ENCODE data around the gene FMNL1.
A peak's percentile ranks its signal among the peaks of the same experiment; 100 is the strongest.

The FMNL1 gene

DNA sequence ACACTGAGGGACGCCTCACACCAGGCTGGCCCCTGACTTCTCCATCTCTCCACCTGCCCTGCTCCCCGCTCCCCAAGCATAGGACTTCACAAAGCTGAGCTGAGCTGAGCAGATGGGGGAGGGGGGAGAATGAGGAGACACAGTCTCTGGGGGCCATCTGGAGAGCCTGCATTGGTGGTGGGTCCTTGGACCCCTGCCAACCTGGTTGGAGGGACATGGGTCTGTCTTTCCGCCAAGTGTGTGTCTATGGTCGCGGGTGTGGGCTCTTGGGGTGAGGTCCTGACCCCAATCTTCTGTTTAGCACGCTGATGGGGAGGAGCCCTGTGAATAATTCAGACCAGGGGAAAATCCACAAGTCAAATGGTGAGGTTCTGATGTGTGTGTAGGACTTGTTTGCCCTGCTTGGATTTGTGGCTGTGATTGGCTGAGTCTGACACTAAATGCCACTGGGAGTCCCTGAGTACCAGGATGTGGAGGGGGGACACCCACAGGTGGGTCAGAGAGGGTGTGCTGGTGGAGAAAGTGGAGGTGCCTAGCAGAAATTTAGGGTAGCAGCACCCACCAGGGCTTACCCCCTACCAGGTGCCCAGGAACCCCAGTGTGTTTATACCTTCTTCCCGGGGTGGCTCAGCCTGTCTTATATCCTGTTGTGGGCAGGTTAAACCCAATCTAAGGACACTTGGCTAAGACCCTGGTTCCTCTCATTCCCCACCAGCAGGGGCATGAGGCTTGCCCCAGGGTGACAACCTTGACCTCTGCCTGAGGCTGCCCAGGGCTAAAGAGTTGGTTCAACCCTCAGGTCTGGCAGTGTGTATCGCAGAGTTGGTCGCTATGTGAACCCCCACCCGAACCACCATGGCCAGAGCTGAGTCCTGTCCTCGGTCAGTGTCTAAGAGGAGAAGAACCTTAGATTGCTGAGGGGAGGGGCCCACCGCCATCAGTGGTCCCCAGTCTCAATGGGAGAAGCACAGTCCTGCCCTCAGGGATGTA lies 2.1 kb downstream of the FMNL1 start:
- DNase-seq = no peak

DNA sequence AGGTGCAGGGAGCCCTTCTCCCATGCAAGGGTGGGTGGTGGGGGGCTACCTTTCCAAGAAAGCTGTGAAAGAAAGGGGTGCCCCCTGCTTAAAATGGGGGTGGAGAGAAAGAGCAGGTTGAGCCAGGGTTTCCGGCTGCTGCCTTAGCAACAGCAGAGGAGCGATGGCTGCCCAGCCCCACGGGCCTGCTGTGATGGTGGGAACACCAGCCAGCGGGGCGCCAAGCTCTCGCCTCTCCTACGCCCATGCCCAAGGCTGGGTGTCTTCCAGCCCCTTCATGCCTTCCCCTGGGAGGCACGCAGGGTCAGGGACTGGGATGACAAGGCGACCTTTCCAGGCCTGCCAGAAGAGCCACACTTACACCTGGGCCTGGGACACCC lies 3.0 kb downstream of the FMNL1 start:
- no peak for DNase-seq

DNA sequence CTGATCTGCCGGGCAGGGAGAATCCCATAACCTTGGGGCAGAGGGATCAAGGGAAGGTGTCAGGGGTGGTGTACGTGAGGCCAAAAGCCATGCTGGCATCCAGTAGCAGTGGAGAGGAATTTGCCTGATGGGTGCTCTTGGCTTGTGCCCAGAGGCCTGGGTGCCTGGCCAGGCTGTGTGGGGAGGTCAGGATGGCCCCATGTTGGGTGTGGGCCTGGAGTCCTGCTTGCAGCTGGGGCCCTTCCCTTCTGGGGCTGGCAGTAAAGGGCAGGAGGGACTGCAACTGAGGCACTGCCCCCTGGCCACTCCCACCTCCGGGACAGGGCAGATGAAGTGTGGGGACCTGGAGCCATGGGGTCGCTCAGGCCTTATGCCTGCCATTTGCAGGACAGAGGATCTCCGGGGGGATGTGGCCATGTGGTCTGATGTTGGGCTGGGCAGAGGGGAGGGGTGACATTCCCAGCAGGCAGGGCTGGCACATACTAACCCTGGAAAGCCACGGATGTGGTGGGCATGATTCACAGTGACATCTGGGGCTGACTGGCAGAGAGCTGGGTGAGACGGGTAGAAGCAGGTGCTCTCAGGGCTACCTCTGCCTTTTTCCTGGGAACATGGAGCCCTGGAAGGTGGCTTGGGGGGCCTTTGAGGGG lies 3.5 kb downstream of the FMNL1 start:
- DNase-seq = no peak

DNA sequence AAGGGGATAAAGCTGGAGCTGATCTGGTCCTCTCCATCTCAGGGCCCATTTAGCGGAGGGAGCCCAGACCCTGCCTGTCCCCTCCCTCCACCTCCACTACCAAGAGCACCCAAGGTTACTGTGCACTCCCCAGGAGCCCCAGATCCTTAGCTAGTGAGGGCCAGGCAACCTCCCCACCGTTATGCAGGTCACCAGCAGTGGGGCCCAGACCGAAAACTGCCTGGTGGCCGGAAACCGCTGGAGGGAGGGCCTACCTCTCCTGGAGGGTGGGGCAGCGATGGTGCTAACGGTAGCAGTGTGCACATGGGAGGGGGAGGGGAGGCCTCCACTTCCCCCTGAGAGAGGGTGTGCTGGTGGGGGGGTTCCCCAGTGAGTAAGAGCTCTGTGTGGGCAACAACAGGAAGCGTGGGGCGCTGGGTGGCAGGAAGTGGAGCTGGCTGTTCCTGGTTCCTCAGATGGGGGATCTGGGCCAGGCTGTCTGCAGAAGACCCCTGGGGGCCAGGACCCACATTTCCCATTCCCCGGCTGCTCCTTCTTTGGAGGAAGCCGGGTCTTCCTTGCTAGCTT lies 4.4 kb downstream of the FMNL1 start:
- DNase-seq = no peak

DNA sequence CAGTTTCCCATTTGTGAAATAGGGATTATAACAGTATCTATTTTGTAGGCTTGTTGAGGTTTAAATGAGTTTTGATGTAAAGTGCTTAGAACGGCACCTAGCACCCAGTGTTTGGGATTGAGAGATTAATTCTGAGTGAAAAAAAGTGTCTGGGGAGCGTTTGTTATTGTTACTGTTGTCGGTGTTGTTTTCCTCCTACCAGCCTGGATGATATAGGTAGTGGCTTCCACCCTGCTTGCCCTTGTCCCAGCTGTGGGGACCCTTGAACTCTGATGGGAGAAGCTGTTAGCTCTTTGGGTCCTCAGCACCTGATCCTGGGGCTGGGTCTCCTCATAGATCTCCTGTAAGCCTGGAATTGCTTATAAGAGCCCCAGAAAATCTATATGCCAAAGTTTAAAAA lies 4.9 kb downstream of the FMNL1 start:
- no peak for DNase-seq

DNA sequence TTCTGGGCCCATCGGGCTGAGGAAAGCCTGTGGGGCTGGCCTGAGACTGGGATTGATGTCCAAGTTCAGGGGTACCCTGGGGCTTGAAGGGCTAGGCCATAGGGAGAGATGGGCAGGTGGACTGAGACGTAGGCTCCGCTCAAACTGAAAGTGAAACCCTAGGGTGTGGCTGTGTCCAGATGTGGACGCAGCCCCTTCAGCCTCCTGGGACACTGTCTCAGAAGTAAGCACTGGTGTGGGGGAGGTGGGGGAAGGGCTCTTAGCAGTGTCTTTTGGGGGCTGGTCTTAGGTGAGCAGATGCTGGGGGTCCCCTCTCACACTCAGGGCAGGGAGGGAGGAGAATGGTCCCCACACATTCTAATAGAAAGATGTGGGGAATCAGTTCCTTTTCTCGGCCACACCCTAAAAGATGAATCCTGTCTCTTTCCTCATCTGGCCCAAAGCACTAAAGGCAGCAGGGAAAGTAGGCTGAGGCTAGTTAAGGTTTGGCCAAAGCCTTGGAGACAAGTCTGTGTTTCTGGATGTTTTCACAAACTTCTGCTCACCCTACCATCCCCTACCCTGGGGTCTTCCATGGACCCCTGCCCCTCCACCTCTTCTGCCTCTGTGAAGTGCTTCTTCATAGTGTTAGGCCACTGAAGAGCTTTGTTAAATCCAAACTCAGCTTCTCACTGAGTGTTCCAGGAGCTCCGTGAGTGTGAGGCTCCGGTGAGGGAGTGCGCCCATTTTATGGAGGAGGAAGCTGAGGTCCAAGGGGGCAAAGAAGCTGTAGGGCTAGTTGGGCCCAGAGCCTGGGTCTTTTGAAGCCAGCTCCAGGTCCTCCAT lies 5.6 kb downstream of the FMNL1 start:
- DNase-seq = no peak

DNA sequence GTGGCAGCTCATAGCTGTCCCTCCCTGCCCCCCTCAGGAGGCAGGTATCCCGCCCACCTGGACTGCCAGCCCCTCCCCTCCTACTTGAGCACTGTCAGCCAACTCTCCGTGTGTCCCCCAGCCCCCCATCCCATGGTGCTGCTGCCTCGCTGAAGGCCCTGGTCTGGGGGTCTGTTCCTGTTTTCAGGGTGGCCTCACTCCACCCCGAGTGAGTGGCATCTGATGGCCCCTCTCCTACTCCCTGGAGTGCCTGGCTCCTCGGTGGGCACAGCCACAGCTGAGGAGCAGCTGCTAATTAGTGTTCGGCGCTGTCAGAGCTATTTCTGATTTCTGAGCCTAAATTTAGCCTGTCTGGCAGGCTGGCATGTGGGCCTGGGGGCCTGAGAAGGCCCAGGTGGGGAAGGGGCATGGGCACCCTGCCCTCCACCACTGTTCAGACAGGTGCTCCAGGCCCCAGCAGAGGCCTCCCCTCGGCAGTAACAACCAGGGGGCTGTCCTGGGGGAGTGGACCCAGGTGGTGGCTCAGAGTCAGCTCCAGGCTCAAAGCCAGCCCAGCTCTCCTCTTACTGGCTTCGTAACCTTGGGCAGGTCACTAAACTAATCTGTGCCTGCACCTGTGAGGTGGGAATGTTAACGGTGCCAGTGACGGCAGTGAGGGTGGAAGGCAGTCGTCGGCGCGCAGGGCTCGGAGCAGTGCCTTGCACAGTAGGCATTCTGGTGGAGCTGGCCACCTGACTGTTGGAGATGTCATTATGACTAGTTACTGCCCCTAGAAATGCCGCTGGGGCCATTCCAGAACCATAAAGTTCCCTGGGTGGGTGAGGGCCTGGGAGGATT lies 6.5 kb downstream of the FMNL1 start:
- DNase-seq = peak; percentile 63

DNA sequence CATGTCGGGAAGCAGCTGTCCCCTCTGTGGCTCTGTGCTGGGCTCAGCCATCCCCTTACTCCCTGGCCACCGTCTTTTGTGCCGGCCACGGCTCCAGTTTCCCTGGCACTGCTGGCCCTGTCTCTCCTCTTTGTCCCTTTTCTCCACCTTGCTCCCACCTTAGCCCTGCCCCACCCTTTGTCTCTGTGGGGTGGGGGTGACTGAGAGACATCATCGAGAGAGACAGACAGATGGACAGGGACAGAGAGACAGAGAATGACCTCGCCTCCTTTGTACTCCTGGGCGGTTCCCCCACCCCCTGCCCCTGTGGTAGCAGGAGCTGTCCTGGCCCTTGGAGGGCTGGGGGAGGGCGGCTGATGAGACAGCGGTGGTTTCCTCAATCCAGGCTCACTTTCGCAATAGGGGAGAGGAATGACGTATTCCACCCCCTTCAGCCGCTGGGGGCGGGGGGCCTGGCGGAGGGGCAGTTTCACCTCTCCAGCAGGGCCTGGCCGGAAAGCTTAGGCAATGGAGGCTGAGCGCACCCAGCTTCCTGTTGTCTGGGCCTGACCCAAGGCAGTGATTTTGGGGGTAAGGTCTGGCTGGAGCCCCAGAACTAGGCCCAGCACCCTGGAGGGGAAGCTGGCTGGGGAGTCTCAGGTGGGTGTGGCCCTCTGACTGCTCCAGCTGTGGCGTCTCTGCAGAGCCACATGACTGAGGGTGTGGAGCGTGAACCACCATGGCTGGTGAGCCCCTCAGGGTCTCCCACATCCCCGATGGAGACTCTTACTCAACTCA lies 7.3 kb downstream of the FMNL1 start:
- peak; percentile 32 for DNase-seq

DNA sequence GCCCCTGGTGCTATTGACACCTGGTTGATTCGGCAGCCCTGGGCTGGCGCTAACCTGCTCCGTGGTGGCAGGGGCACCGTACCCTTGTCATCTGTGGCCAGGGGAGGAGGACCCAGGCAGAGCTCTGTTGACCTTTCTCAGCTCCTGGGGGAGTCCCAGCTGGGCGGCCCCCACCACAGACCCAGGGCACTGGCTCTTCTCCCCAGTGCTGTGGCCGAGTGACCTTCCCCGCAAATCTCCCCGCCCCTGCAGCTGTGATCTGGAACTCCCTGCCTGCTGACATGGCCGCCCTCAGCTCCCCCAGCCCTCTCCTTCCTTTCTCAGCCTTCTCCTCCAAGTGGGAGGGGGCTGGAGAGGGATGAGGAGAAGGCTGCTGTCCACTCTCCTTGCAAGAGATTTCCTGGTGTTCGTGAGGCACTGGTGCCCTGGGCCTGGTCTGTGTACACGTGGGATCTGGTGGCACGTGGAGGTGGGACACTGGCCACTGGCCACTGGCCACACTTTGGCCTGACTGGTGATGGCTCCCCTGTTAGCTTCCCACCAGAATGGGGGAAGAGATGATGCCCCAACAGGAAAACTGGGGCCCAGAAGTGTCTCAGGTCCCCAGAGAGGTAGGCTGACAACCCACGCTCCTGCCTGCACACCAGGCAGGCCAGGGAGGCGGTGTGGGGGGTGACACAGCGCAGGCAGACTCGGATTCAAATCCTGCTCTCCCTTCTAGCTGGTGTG lies 8.2 kb downstream of the FMNL1 start:
- no peak for DNase-seq

DNA sequence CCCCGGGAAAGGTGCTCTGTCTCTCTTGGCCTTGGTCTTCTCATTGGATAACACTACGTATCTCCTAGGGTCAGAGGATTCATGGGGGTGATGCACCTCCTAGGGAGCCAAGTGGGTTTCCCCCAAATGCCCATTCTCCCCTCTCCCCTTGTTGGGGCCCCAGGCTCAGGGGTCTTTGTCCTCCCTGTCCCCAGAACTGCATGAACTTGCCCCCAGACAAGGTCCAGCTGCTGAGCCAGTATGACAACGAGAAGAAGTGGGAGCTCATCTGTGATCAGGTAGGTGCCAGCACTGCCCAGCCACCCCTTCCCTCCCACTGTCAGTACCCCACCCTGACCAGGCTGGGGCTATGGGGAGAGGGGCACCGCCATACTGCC lies 8.7 kb downstream of the FMNL1 start:
- no peak for DNase-seq

DNA sequence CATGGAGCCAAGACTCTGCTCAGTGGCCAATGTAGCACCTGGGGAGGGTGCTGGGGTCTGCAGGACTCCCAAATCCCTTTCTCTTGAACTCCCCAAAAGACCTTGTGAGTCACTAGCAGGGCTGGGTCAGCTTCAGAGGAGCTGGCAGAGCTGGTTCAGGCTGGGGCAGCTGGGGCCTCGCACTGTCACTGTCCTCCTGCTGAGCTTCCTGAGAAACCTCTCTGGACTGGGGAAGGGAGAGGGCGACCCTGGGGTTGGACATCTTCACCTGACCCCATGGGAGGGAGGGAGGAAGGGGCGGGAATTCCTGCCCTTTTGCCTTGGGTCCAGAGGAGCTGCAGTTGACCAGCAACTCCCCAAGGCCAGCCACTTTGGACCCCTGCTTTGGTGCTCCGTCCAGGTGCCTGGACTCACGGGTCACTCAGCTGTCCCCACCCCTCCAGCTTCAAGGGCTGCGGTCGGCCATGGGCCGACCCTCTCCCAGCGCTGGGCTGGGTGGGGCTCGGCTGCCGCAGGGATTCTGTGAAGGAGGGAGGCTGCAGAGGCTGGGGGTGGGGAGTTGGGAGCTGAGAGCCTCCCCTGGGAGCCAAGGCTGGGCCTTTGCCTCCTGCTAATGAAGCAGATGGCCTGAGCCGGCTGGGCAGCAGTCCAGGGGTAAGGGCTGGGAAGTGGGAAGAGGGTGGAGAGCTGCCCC lies 9.2 kb downstream of the FMNL1 start:
- DNase-seq = peak; percentile 92

DNA sequence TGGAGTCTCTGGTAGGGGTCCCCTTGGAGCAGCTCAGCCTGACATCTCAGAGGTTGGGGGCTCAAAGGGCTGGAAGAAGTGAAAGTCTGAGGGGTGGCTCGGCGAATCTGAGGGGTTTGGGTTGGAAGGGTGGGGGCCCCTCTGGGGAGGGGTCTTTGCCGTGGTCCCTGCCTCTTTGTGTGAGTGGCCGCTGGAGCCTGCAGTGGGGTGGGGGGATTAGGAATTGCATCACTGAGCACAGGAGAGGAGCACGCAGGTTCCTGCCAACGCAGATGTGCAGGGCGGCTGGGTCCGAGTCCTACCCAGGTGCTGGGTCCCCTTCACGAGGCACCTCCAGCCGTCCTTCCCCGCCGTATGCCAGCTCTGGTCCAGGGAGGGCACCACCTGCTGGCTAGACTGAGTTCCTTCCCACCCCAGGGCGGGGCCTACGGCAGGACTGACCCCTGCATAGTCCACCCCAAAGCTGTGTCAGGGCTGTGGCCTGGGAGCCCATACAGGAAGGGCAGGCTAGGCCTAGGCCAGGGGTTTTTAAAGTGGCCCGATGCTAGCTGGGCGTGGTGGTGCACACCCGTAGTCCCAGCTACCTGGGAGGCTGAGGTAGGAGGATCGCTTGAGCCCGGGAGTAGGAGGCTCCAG lies 9.9 kb downstream of the FMNL1 start:
- peak; percentile 74 for DNase-seq

DNA sequence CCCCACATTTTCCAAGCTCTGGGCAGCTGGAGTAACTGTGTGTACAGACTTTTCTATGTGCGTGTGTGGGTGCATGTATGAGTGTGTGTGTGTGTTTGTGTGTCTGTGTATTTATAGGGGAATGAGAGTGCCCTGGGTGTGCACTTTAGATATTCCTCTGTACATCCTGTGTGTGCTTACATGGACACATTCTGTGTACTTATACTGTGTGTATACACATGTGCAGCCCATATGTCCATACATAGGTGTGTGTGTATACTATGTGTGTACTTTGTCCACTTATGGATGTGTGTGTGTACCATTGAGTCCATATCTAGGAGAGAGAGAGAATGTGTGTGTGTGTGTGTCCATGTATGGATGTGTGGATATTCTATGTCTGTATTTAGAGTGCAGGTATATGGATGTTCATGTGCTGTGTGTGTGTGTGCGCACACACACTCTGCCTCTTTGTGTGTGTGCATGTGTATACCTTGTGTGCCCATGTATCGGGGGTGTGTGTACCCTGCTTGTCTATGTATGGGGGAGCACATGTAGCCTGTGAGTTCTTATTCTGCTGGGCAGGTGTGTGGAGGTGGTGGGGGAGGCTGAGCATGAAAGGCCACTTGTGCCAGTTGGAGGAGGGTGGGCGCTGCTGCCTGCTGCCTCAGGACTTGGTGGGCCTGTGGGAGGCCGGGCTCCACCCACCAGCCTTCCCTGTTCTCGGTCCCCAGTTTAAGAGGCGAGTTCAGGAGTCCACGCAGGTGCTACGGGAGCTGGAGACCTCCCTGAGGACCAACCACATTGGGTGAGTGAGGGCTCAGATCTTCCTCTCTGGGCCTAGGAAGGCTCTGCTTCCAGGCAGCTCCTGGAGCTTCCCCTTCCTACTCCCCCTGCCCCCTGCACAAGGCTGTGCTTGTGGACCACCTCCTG lies 11.1 kb downstream of the FMNL1 start:
- DNase-seq = no peak

DNA sequence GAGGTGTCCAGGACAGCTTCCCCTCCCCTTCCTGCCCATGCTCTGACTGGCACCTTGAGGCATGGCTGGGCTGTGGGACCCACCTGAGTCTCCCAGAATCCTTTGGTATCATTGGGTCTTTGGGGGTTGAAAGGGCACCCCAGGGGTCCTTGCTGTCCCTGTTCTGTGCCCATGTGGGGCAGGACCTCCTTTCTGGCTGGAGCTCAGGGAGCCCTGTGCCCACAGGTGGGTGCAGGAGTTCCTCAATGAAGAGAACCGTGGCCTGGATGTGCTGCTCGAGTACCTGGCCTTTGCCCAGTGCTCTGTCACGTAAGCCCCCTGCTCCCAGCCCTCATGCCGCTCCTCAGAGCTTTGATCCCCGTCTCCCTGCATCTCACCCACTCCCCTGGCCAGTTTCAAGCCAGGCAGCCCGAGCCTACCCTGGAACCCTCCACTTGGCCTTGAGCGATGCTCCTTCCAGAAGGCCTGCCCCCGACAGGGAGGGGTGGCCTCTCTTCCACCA lies 11.8 kb downstream of the FMNL1 start:
- DNase-seq = no peak

DNA sequence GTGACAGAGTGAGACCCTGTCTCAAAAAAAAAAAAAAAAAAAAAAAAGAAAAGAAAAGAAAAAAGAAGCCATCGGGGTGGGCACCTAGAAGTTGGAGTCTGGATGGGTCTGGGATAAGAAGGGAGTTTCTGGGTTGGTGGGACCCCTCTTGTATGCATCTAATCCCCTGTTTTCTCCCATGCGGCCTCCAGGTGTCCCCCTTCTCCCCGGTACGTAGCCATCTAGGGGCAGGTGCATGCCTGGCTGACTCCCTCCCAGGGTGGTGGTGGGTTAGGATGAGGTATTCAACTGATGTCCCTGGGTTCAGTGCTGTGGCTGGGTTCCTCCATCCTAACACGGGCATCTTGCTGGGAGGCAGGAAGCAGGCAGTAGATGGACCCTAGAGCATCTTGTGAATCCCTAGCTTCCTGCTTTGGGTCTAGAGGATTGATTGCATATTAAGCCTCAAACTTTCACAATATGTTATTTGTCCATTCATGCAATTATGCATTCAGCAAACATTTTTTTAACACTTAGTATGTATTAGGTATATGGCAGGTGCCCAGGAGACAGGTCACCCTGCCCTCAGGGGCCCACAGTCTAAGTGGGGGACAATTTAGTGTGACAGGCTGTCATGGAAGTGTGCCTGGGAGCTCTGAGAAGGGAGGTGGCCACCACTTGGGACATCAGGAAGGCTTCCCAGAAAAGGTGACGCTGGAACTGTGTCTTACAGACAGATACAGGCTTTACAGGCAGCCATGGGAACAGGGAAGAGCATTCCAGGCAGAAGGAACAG lies 13.1 kb downstream of the FMNL1 start:
- peak; percentile 55 for DNase-seq

DNA sequence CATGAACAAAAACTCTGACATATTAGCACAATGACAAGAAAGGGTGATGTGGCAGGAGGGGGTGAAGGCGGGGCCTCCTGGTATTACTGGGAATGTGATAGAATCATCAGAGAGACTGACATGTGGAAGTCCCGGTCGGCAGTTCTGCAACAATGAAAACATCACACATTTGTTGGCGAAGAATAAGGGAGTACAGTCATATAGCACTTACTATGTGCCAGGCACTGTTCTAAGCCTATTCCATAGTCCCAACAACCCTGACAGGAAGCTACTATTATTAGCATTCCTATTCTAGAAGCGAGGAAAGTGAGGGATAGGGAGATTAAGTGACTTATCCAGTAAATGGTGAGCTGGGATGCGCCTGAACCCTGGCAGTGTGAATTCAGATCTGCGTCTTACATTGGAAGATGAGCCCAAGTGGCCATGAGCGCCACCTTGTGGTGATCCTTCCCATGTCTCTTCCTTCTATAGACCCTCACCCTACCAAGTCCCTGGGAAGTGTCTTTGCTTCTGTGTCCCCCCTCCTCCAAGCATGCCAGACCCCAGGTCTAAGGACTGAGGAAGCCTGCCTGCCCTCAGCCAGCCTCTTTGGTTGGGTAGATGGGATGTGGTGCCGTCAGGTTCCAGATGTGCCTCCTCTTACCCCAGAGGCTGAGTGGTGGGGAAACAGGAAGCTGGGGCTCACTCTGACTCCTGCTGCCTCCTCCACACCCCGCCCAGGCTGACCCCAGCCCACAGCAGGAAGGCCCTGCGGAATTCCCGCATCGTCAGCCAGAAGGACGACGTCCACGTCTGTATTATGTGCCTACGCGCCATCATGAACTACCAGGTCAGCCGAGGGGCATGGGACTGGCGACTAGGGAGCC lies 14.0 kb downstream of the FMNL1 start:
- peak; percentile 27 for DNase-seq

Measured in NCI-H1092 (cell line).